Measurements from ENCODE around the gene NTN1.

- TF ChIP-seq CTCF (IDR thresholded peaks at IDR 0.05), result no peak
- TF ChIP-seq EP300 (IDR thresholded peaks at IDR 0.05; ENCODE audit: low read depth), result no peak
- no peak for TF ChIP-seq POLR2A (IDR thresholded peaks at IDR 0.05)
These were observed 168.6 kb downstream of the NTN1 start for GRCh38 chr17:9189870-9190269.
